Endothelial cell of coronary artery (primary cell): Measurements from ENCODE around the gene MBP. TPM values are rescaled to one million over a fixed set of nuclear protein-coding genes. Genes with fewer than 3 reads are reported as not detected.

Experiments used
- total RNA-seq: library from RNA; depleted of rRNA; stranded (reverse); fragments of >200 nt; gene quantifications from 2 replicates; pipeline ENCODE4 v1.2.3, GENCODE V29; 2014

MBP gene
- 0.99 and 17.8 TPM in 2 replicates for total RNA-seq

DNA sequence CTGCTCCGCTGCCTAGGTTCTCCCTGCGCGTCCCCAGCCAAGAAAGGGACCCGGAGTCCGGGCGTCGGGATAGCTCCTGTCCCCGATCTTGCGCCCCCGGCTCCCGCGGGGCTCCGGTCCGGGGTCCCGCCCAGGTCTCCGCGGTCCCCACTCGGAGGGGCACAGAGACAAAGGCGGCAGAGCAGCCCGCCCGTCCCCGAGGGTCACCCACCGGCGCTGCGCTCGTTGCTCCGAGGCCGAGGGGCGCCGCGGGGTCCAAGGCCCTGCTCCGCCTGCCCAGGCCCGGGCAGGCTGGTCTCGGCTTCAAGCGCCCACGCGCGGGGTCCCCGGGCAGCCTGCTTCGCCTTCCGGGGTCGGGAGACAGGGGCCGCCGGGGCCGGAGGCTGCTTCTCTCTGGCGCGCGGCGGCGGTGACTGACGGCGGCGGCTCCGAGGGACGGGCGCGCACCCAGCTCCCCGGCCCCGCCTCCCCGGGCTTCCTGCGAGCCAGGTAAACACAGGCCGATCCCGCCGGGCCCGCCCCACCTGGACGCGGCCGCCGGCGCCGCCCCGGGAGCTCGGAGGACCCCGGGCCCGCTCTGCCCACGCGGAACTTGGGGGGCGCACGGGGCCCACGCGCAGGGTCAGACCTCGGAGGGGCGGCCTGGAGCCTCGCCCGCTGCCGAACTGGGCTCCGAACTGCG is at the start of gene MBP:
MBP (minus strand) TSS at position 415 of the 682 bp plus-strand sequence. CDS start 27,522 bp downstream, outside the sequence.

Other genes with a start within 250 kb of the MBP start
- not detected in 2 replicates for gene GALR1, start 117.1 kb upstream of the MBP start, total RNA-seq